Gastroesophageal sphincter (tissue), 3 donors: ENCODE results near the gene POU4F1.

Experiments
- EP300 ChIP-seq: sonication (generic); formaldehyde crosslinking; IDR thresholded peaks from one replicate; pipeline ENCODE4 v1.6.1; 2017; ENCODE audit warnings: antibody characterized with exemption, mild to moderate bottlenecking
- POLR2A ChIP-seq, 2 donors: fragments of 450-650 bp; IDR thresholded peaks; one replicate each; pipeline ENCODE4 v1.6.1; 2017; ENCODE audit warnings: antibody characterized with exemption in 2 of 2, mild to moderate bottlenecking in 2 of 2, moderate library complexity in 1 of 2
- POLR2AphosphoS5 ChIP-seq: sonication (generic); formaldehyde crosslinking; IDR thresholded peaks from one replicate; pipeline ENCODE4 v1.6.1; 2017; ENCODE audit warnings: antibody characterized with exemption
- TF ChIP-seq, protein P1 (sequence below), 4 experiments: fragments of 200-600 bp in 2 of 4; fragments of 450-650 bp in 2 of 4; sonication (generic) in 1 of 4; IDR thresholded peaks; one replicate each; pipeline ENCODE4 v1.5.1; 2017 to 2019; ENCODE audit warnings: antibody characterized with exemption in 4 of 4, mild to moderate bottlenecking in 2 of 4, moderate library complexity in 2 of 4

DNA sequence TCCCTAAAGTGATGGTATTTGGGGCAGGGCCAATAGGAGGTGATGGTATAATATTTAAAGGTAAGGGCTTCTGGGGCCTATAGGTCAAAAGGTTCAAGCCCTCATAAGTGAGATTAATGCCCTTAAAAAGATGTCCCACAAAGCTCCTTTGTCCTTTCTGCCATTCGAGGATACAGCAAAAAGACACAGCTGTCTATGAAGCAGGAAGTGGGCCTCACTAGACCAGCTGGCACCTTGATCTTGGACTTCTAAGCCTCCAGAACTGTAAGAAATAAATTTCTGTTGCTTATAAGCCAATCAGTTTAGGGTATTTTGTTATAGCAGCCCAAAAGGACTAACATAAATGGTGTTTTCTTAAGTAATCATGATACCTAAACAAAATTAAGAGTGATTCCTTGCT, 27.2 kb upstream of the POU4F1 start:
- TF ChIP-seq POLR2A (IDR thresholded peaks at IDR 0.05) (no peak), POLR2AphosphoS5 (no peak), EP300 (no peak)
- TF ChIP-seq, protein P1, sequence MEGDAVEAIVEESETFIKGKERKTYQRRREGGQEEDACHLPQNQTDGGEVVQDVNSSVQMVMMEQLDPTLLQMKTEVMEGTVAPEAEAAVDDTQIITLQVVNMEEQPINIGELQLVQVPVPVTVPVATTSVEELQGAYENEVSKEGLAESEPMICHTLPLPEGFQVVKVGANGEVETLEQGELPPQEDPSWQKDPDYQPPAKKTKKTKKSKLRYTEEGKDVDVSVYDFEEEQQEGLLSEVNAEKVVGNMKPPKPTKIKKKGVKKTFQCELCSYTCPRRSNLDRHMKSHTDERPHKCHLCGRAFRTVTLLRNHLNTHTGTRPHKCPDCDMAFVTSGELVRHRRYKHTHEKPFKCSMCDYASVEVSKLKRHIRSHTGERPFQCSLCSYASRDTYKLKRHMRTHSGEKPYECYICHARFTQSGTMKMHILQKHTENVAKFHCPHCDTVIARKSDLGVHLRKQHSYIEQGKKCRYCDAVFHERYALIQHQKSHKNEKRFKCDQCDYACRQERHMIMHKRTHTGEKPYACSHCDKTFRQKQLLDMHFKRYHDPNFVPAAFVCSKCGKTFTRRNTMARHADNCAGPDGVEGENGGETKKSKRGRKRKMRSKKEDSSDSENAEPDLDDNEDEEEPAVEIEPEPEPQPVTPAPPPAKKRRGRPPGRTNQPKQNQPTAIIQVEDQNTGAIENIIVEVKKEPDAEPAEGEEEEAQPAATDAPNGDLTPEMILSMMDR (IDR thresholded peaks at IDR 0.05), result no peak
